Natural killer cell (primary cell): ENCODE results near the gene VGF. TPM values are rescaled to one million over a fixed set of nuclear protein-coding genes. Genes with fewer than 3 reads are reported as not detected.

Source experiments
- ATAC-seq, 3 donors: fragments of 150-1000 bp in 2 of 3; fragments of 200-7000 bp in 1 of 3; cut with Tn5 transposase; 1 replicate in 1 of 3; 2 replicates in 2 of 3; pipeline ENCODE4 v1.10.0; 2021; ENCODE audit warnings: mild to moderate bottlenecking in 2 of 3, moderate library complexity in 2 of 3
- DNase-seq, 2 donors: peaks; one replicate each; pipeline versions ENCODE4 v3.0.0 to v3.0.0-alpha.2; 2013 to 2021; ENCODE audit warnings: mixed read lengths in 1 of 2
- H3K27ac ChIP-seq: one replicate; pipeline ENCODE4 v1.5.1; 2013; ENCODE audit warnings: mild to moderate bottlenecking, low read length
- H3K27me3 ChIP-seq: one replicate; pipeline ENCODE4 v1.6.1; 2013; ENCODE audit warnings: low read length; ENCODE audit not compliant: control insufficient read depth, insufficient read depth
- H3K36me3 ChIP-seq: one replicate; pipeline ENCODE4 v1.6.1; 2013; ENCODE audit warnings: low read length; ENCODE audit not compliant: control insufficient read depth, insufficient read depth
- H3K4me1 ChIP-seq: one replicate; pipeline ENCODE4 v1.6.1; 2013; ENCODE audit warnings: low read length; ENCODE audit not compliant: control insufficient read depth, insufficient read depth
- H3K4me3 ChIP-seq: one replicate; pipeline ENCODE4 v1.5.1; 2013; ENCODE audit warnings: low read length
- H3K9me3 ChIP-seq: one replicate; pipeline ENCODE4 v1.6.1; 2013; ENCODE audit warnings: low read length; ENCODE audit not compliant: control insufficient read depth, insufficient read depth
- H3K27ac Mint-ChIP-seq, 2 donors: one replicate each; pipeline ENCODE4 v1.8.0; 2022; ENCODE audit warnings: mild to moderate bottlenecking in 2 of 2, mixed read lengths in 2 of 2, moderate library complexity in 1 of 2
- H3K27me3 Mint-ChIP-seq, 2 donors: one replicate each; pipeline ENCODE4 v1.8.0; 2022; ENCODE audit warnings: low read depth in 2 of 2, mixed read lengths in 2 of 2
- H3K36me3 Mint-ChIP-seq: one replicate; pipeline ENCODE4 v1.8.0; 2022; ENCODE audit warnings: mixed read lengths
- H3K4me1 Mint-ChIP-seq, 2 donors: one replicate each; pipeline ENCODE4 v1.8.0; 2022; ENCODE audit warnings: mixed read lengths in 2 of 2
- H3K4me3 Mint-ChIP-seq: one replicate; pipeline ENCODE4 v1.8.0; 2022; ENCODE audit warnings: mild to moderate bottlenecking, moderate library complexity, mixed read lengths
- H3K9me3 Mint-ChIP-seq, 2 donors: one replicate each; pipeline ENCODE4 v1.8.0; 2022; ENCODE audit warnings: mixed read lengths in 2 of 2
- WGBS: methylation state at CpG from one replicate; pipeline ENCODE4 v1.1.7; 2013; ENCODE audit warnings: missing lambda C conversion rate; ENCODE audit not compliant: insufficient coverage; 5-methylcytosine and 5-hydroxymethylcytosine counted together
- intact Hi-C: fragments of 100-400 bp; cut with micrococcal nuclease; formaldehyde crosslinking; loops from one replicate; pipeline ENCODE4 v1.14.2; 2022
- total RNA-seq, 4 donors: library from RNA; stranded (reverse); fragments of 120-200 nt in 1 of 4; gene quantifications; one replicate each; pipeline versions ENCODE4 v1.2.3 to v1.2.4, GENCODE V29; 2013 to 2022
- TF ChIP-seq, protein P1 (sequence below): fragments of 200-600 bp; IDR thresholded peaks from one replicate; pipeline ENCODE4 v1.8.0; 2022; ENCODE audit warnings: antibody characterized with exemption

Gene VGF
- total RNA-seq, 3 donors from 2014 or later (not counting 1 experiment from before 2014, with no cell fraction given): not detected

DNA sequence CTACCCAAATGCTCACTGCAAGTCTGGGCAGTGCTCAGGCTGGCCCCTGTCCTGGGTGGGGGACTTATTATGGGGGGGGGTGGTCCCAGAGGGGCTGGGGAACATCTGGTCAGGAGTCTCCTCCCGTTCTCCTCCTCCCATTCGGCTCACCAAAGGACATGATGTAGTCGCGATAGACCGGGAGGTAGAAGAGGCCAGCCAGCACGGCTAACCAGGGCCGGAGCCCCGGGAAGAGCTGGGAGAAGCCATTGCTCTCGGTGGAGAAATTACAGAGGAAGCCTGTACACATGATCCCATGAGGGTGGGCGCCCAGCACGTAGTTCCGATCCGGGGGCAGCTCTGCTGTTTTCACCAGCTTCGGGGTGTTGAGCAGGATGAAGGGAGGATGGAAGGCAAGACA, 33.1 kb upstream of the VGF start:
- Histone ChIP-seq H3K27ac (no peak overlapping the region), H3K36me3 (no peaks in the 10 kb centered on the region), H3K4me1 (peaks cover 11% of the 10 kb centered on the region), H3K9me3 (no peaks in the 10 kb centered on the region), H3K27me3 (peaks cover 17% of the 10 kb centered on the region), H3K4me3 (no peak overlapping the region)
- no peaks in the 10 kb centered on the region for H3K36me3 Mint-ChIP-seq
- DNase-seq: no peak
- no peaks in the 10 kb centered on the region for H3K9me3 Mint-ChIP-seq
- no peak overlapping the region for H3K27ac Mint-ChIP-seq
- peaks cover 0 to 9% of the 10 kb centered on the region in 2 donors for H3K4me1 Mint-ChIP-seq
- H3K4me3 Mint-ChIP-seq: no peak overlapping the region
- intact Hi-C loops: no loop called here
- TF ChIP-seq, protein P1, sequence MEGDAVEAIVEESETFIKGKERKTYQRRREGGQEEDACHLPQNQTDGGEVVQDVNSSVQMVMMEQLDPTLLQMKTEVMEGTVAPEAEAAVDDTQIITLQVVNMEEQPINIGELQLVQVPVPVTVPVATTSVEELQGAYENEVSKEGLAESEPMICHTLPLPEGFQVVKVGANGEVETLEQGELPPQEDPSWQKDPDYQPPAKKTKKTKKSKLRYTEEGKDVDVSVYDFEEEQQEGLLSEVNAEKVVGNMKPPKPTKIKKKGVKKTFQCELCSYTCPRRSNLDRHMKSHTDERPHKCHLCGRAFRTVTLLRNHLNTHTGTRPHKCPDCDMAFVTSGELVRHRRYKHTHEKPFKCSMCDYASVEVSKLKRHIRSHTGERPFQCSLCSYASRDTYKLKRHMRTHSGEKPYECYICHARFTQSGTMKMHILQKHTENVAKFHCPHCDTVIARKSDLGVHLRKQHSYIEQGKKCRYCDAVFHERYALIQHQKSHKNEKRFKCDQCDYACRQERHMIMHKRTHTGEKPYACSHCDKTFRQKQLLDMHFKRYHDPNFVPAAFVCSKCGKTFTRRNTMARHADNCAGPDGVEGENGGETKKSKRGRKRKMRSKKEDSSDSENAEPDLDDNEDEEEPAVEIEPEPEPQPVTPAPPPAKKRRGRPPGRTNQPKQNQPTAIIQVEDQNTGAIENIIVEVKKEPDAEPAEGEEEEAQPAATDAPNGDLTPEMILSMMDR: no peak
- WGBS: 80% methylated on average over 14 of the region's 14 CpGs
- H3K27me3 Mint-ChIP-seq: peaks cover 7 to 26% of the 10 kb centered on the region in 2 donors
- ATAC-seq: no peak

DNA sequence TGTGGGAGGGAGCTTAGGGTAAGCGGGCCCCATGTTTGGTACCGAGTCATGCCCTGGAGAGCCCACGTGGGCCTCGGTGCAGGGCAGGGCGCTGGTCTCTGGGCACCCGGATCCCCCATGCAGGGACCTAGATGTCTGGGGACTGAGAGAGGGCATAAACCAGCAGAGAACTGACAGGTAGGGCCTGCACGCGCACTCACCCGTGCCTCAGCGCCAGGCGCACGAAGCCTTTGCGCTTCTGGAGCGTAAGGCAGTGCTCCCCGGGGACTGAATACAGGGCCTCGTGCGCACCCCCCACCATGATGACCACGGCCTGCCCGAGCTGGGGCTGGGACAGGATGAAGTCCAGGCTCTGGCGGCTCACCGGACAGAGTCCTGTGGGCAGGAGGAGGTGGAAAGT, 32.6 kb upstream of the VGF start:
- no peak for DNase-seq
- no peak overlapping the region for H3K4me3 Mint-ChIP-seq
- H3K27ac ChIP-seq: no peak overlapping the region
- no peaks in the 10 kb centered on the region for H3K36me3 Mint-ChIP-seq
- intact Hi-C loops: no loop called here
- H3K4me1 ChIP-seq: peaks cover 11% of the 10 kb centered on the region
- H3K27me3 Mint-ChIP-seq: peaks cover 6 to 26% of the 10 kb centered on the region in 2 donors
- no peak overlapping the region for H3K4me3 ChIP-seq
- H3K9me3 Mint-ChIP-seq: no peaks in the 10 kb centered on the region
- peaks cover 15% of the 10 kb centered on the region for H3K27me3 ChIP-seq
- no peaks in the 10 kb centered on the region for H3K36me3 ChIP-seq
- peaks cover 0 to 9% of the 10 kb centered on the region in 2 donors for H3K4me1 Mint-ChIP-seq
- no peak for ATAC-seq
- 75% methylated on average over 19 of the region's 21 CpGs for WGBS
- H3K9me3 ChIP-seq: no peaks in the 10 kb centered on the region
- TF ChIP-seq, protein P1: no peak
- no peak overlapping the region for H3K27ac Mint-ChIP-seq

DNA sequence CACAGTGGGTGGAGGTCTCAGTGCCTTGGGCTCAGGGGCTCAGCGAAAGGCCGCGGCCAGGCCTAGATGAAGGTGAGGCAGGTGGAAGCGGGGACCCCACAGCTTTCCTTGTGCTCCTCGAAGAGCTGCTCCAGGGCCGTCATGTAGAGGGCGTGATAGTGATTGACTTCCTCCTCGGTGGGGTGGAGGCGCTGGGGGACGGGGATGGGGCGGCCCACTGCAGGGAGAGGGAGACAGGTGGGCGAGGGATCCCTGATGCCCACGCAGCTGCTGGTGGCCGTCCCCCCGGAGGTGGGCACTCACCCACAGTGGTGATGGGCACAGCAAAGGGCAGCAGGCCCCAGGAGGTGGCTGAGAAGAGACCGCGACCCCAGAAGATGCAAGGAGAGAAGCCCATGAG, 30.5 kb upstream of the VGF start:
- no peak for DNase-seq
- ATAC-seq: no peak
- Mint-ChIP-seq H3K36me3 (no peaks in the 10 kb centered on the region), H3K4me3 (no peak overlapping the region), H3K27me3 (peaks cover 0 to 13% of the 10 kb centered on the region in 2 donors), H3K9me3 (no peaks in the 10 kb centered on the region), H3K27ac (no peak overlapping the region), H3K4me1 (peaks cover 0 to 11% of the 10 kb centered on the region in 2 donors)
- Histone ChIP-seq H3K27ac (no peak overlapping the region), H3K36me3 (no peaks in the 10 kb centered on the region), H3K27me3 (peaks cover 9% of the 10 kb centered on the region), H3K4me3 (no peak overlapping the region), H3K4me1 (peaks cover 8% of the 10 kb centered on the region), H3K9me3 (no peaks in the 10 kb centered on the region)
- WGBS: 82% methylated on average over 17 of the region's 17 CpGs
- intact Hi-C loops: no loop called here
- TF ChIP-seq, protein P1: no peak

DNA sequence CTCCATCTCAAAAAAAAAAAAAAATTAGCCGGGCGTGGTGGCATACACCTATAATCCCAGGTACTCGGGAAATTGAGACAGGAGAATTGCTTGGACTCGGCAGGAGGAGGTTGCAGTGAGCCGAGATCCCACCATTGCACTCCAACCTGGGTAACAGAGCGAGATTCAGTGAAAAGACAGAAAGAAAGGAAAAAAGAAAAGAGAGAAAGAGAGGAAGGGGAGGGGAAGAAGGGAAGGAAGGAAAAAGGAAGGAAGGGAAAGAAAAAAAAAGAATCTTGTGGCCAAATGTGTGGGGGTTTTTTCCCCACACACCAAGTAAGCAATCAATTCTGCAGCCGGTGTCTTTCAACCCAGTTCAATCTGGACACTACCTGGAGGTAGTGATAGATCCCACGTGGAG, 23.7 kb upstream of the VGF start:
- TF ChIP-seq, protein P1: no peak
- Mint-ChIP-seq H3K36me3 (no peaks in the 10 kb centered on the region), H3K27ac (no peak overlapping the region), H3K27me3 (peaks cover 0 to 16% of the 10 kb centered on the region in 2 donors), H3K4me1 (peaks cover 0 to 4% of the 10 kb centered on the region in 2 donors), H3K4me3 (no peak overlapping the region), H3K9me3 (no peaks in the 10 kb centered on the region)
- no peaks in the 10 kb centered on the region for H3K27me3 ChIP-seq
- no peak overlapping the region for H3K4me3 ChIP-seq
- H3K4me1 ChIP-seq: peaks cover 6% of the 10 kb centered on the region
- intact Hi-C loops: no loop called here
- H3K36me3 ChIP-seq: no peaks in the 10 kb centered on the region
- 85% methylated on average over 8 of the region's 8 CpGs for WGBS
- DNase-seq: no peak
- no peak overlapping the region for H3K27ac ChIP-seq
- no peak for ATAC-seq
- no peaks in the 10 kb centered on the region for H3K9me3 ChIP-seq
